GM13976 (cell line): ENCODE results near the gene SGPP2.

Source experiments
- DNase-seq: peaks from one replicate; pipeline ENCODE4 v3.0.0; 2012; ENCODE audit warnings: low spot score
- CTCF ChIP-seq: IDR thresholded peaks from 2 replicates; pipeline ENCODE4 v1.5.1; 2012; ENCODE audit warnings: borderline replicate concordance, mild to moderate bottlenecking; ENCODE audit not compliant: insufficient read depth; ENCODE audit errors: extremely low read depth, missing control alignments, control extremely low read depth
- in situ Hi-C: fragments of 300-500 bp; cut with MboI; formaldehyde crosslinking; loops from one replicate; pipeline ENCODE4 v1.12.0; 2022; ENCODE audit warnings: low sequenced_read_pairs, mixed read lengths, inconsistent platforms; ENCODE audit not compliant: unreplicated experiment

SGPP2 gene

GRCh38 chr2:222532315-222532714 is 108.0 kb downstream of the SGPP2 start:
- no peak for TF ChIP-seq CTCF
- in situ Hi-C loops: no loop called here
- DNase-seq: no peak

GRCh38 chr2:222535477-222535876 is 111.1 kb downstream of the SGPP2 start:
- TF ChIP-seq CTCF: no peak
- no peak for DNase-seq
- in situ Hi-C loops: no loop called here

- TF ChIP-seq CTCF: no peak
- DNase-seq: no peak
- in situ Hi-C loops: no loop called here
Measured at GRCh38 chr2:222538535-222538934, 114.2 kb downstream of the SGPP2 start.

- in situ Hi-C loops: no loop called here
- DNase-seq: no peak
- TF ChIP-seq CTCF: no peak
Measured at GRCh38 chr2:222544661-222545060, 120.3 kb downstream of the SGPP2 start.

GRCh38 chr2:222545823-222546795 is 121.8 kb downstream of the SGPP2 start:
- DNase-seq: no peak
- TF ChIP-seq CTCF: no peak
- in situ Hi-C loops: no loop called here

- DNase-seq: no peak
- in situ Hi-C loops: no loop called here
- TF ChIP-seq CTCF: no peak
Measured at GRCh38 chr2:222547083-222547482, 122.7 kb downstream of the SGPP2 start.
